ENCODE measurements around the gene GCH1.

Gene GCH1

DNA sequence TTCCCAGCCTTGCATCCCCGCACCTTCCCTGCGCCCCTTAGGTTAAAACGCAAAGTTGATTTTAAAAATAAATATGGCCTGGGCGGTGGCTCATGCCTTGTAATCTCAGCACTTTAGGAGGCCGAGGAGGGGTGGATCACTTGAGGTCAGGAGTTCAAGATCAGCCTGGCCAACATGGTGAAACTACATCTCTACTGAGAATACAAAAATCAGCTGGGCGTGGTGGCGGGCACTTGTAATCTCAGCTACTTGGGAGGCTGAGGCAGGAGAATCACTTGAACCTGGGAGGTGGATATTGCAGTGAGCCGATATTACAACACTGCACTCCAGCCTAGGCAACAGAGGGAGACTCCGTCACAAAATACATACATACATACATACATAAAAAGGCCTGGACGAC lies 96.0 kb downstream of the GCH1 start:
- Histone ChIP-seq H3K9me3 (ENCODE audit: low read length) (no peaks in the 10 kb centered on the region), H4K20me1 (ENCODE audit: insufficient read depth, low read length) (no peaks in the 10 kb centered on the region), H3K27ac (ENCODE audit: low read depth, low read length, poor library complexity, severe bottlenecking) (no peak overlapping the region), H2AFZ (ENCODE audit: low read length) (no peak overlapping the region), H3K9me2 (ENCODE audit: low read depth, low read length) (no peaks in the 10 kb centered on the region), H3K4me3 (ENCODE audit: low read depth, low read length, poor library complexity, severe bottlenecking) (no peak overlapping the region), H3F3A (ENCODE audit: insufficient read depth, low read length) (no peaks in the 10 kb centered on the region), H3K4me1 (ENCODE audit: insufficient read depth, low read length, severe bottlenecking) (peaks cover 3% of the 10 kb centered on the region), H3K27me3 (ENCODE audit: insufficient read depth, low read length) (no peaks in the 10 kb centered on the region), H3K79me2 (ENCODE audit: insufficient read depth, low read length) (no peaks in the 10 kb centered on the region), H3K9ac (ENCODE audit: low read length) (no peak overlapping the region), H3K36me3 (ENCODE audit: insufficient read depth, low read length) (no peaks in the 10 kb centered on the region), H3K4me2 (ENCODE audit: low read length) (no peak overlapping the region)
- TF ChIP-seq, protein P1, sequence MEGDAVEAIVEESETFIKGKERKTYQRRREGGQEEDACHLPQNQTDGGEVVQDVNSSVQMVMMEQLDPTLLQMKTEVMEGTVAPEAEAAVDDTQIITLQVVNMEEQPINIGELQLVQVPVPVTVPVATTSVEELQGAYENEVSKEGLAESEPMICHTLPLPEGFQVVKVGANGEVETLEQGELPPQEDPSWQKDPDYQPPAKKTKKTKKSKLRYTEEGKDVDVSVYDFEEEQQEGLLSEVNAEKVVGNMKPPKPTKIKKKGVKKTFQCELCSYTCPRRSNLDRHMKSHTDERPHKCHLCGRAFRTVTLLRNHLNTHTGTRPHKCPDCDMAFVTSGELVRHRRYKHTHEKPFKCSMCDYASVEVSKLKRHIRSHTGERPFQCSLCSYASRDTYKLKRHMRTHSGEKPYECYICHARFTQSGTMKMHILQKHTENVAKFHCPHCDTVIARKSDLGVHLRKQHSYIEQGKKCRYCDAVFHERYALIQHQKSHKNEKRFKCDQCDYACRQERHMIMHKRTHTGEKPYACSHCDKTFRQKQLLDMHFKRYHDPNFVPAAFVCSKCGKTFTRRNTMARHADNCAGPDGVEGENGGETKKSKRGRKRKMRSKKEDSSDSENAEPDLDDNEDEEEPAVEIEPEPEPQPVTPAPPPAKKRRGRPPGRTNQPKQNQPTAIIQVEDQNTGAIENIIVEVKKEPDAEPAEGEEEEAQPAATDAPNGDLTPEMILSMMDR (IDR thresholded peaks at IDR 0.05; ENCODE audit: low read length), result no peak
- no peak for TF ChIP-seq EZH2 (IDR thresholded peaks at IDR 0.05; ENCODE audit: borderline replicate concordance, low read length)

DNA sequence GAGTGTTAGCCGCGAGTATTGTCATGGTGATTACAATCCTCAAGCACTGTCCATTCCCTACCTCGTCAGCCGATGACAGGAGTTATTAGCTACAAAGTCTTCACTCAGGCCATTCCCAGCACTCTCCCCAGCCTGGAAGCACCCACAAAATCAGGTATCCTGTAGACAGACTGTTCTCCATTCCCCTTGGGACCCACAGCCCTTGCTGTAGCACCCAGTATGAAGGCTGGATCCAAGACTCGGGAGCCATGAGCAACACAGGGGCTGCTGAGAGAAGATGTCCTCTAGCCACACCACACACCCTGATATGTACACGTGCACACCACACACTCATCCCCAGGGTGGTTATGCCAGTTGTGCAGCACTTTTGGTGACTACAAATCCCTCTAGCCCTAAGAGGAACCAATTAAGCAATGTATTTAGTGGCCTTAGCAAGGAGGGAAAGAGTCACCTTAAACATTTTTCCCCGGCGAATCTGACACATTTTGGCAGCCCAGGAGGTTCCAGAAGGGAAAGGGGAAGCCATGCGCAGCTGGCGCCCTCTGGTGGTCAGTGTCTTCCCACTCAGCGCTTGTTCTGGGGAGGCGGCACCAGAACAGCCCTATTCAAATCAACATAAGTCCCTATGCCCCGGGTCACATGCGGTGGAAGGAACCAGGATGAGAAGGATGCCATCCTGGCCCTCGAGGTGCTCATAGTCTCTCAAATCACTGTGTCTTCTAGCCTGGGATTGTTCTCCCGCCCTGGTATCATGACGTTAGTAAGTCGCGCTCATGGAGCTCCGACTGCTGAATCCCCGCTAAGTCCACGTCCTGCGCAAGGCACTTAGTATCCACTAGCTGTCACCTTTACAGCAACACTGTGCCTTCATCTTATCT lies 96.9 kb downstream of the GCH1 start:
- no peaks in the 10 kb centered on the region for H3K79me2 ChIP-seq (ENCODE audit: insufficient read depth, low read length)
- no peaks in the 10 kb centered on the region for H3K36me3 ChIP-seq (ENCODE audit: insufficient read depth, low read length)
- H3K9me2 ChIP-seq (ENCODE audit: low read depth, low read length), result no peaks in the 10 kb centered on the region
- H3K9me3 ChIP-seq (ENCODE audit: low read length), result no peaks in the 10 kb centered on the region
- TF ChIP-seq, protein P1 (IDR thresholded peaks at IDR 0.05; ENCODE audit: low read length), result peak; percentile 87
- TF ChIP-seq EZH2 (IDR thresholded peaks at IDR 0.05; ENCODE audit: borderline replicate concordance, low read length), result no peak
- H3K4me2 ChIP-seq (ENCODE audit: low read length), result peak overlapping the region; percentile 6; the same call in 1 of the 2 replicates
- H4K20me1 ChIP-seq (ENCODE audit: insufficient read depth, low read length), result no peaks in the 10 kb centered on the region
- no peak overlapping the region for H3K27ac ChIP-seq (ENCODE audit: low read depth, low read length, poor library complexity, severe bottlenecking)
- no peak overlapping the region for H2AFZ ChIP-seq (ENCODE audit: low read length)
- H3K9ac ChIP-seq (ENCODE audit: low read length), result no peak overlapping the region
- peaks cover 3% of the 10 kb centered on the region for H3K4me1 ChIP-seq (ENCODE audit: insufficient read depth, low read length, severe bottlenecking)
- no peaks in the 10 kb centered on the region for H3F3A ChIP-seq (ENCODE audit: insufficient read depth, low read length)
- H3K27me3 ChIP-seq (ENCODE audit: insufficient read depth, low read length), result no peaks in the 10 kb centered on the region
- H3K4me3 ChIP-seq (ENCODE audit: low read depth, low read length, poor library complexity, severe bottlenecking), result no peak overlapping the region

DNA sequence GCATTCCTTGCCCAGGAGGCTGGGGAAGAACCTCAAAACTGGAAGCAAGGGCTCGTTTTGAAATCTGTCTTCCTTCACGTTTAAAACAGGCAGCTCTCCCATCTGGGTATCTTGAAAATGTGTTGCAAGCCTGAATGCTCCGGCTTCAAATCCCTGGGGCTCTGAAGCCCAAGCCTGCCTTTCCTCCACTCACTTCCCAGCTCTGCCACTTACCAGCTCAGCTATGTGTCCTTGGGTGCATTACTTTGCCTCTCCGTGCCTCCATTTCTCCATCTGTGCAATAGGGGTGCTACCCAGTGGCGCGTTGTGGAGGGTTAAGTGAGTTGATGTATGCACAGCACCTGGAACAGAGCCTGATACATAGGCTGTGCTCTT lies 97.6 kb downstream of the GCH1 start:
- Histone ChIP-seq H3K9me2 (ENCODE audit: low read depth, low read length) (no peaks in the 10 kb centered on the region), H3K27me3 (ENCODE audit: insufficient read depth, low read length) (no peaks in the 10 kb centered on the region), H3K9me3 (ENCODE audit: low read length) (no peaks in the 10 kb centered on the region), H3K4me1 (ENCODE audit: insufficient read depth, low read length, severe bottlenecking) (peaks cover 3% of the 10 kb centered on the region), H3K79me2 (ENCODE audit: insufficient read depth, low read length) (no peaks in the 10 kb centered on the region), H3K4me3 (ENCODE audit: low read depth, low read length, poor library complexity, severe bottlenecking) (no peak overlapping the region), H2AFZ (ENCODE audit: low read length) (no peak overlapping the region), H3K27ac (ENCODE audit: low read depth, low read length, poor library complexity, severe bottlenecking) (no peak overlapping the region), H3F3A (ENCODE audit: insufficient read depth, low read length) (no peaks in the 10 kb centered on the region), H3K4me2 (ENCODE audit: low read length) (no peak overlapping the region), H4K20me1 (ENCODE audit: insufficient read depth, low read length) (no peaks in the 10 kb centered on the region), H3K36me3 (ENCODE audit: insufficient read depth, low read length) (no peaks in the 10 kb centered on the region), H3K9ac (ENCODE audit: low read length) (no peak overlapping the region)
- TF ChIP-seq, protein P1 (IDR thresholded peaks at IDR 0.05; ENCODE audit: low read length), result no peak
